Neural cell (in vitro differentiated cells): ENCODE results near the gene SLC18A2. TPM values are rescaled to one million over a fixed set of nuclear protein-coding genes. Genes with fewer than 3 reads are reported as not detected.

Experiments used
- H2AFZ ChIP-seq: fragments of 200-600, 300-800 bp; sonication (generic), shearing (Covaris generic); 2 replicates; pipeline ENCODE4 v1.6.0; 2014; ENCODE audit warnings: low read depth, mild to moderate bottlenecking, antibody characterized with exemption, low read length, moderate library complexity
- H3F3A ChIP-seq: fragments of 200-600 bp; shearing (Covaris generic); 2 replicates; pipeline ENCODE4 v1.6.1; 2016; ENCODE audit warnings: mild to moderate bottlenecking, moderate library complexity, mixed read lengths, antibody characterized with exemption, low read length; ENCODE audit not compliant: insufficient read depth, poor library complexity, severe bottlenecking
- H3K27ac ChIP-seq: fragments of 200-600, 300-800 bp; sonication (generic), shearing (Covaris generic); 2 replicates; pipeline ENCODE4 v1.5.1; 2014; ENCODE audit warnings: mild to moderate bottlenecking, low read length, moderate library complexity
- H3K27me3 ChIP-seq: fragments of 300-800, 200-600 bp; sonication (generic), shearing (Covaris generic); 2 replicates; pipeline ENCODE4 v1.6.0; 2014; ENCODE audit warnings: mild to moderate bottlenecking, low read depth, low read length, moderate library complexity; ENCODE audit not compliant: insufficient read depth
- H3K36me3 ChIP-seq: fragments of 300-800, 200-600 bp; sonication (generic), shearing (Covaris generic); 2 replicates; pipeline ENCODE4 v1.5.1; 2014; ENCODE audit warnings: mild to moderate bottlenecking, antibody characterized with exemption, low read length, moderate library complexity; ENCODE audit not compliant: insufficient read depth
- H3K4me2 ChIP-seq: fragments of 300-800, 200-600 bp; sonication (generic), shearing (Covaris generic); 2 replicates; pipeline ENCODE4 v1.6.0; 2014; ENCODE audit warnings: mild to moderate bottlenecking, low read length
- H3K4me3 ChIP-seq: fragments of 300-800, 200-600 bp; sonication (generic), shearing (Covaris generic); 2 replicates; pipeline ENCODE4 v1.5.1; 2014; ENCODE audit warnings: mild to moderate bottlenecking, low read length, moderate library complexity
- H3K79me2 ChIP-seq: fragments of 200-600 bp; shearing (Covaris generic); replicated peaks from 2 replicates; pipeline ENCODE4 v1.6.0; 2014; ENCODE audit warnings: mild to moderate bottlenecking, low read length, moderate library complexity; ENCODE audit not compliant: insufficient read depth
- H3K9ac ChIP-seq: fragments of 300-800, 200-600 bp; sonication (generic), shearing (Covaris generic); 2 replicates; pipeline ENCODE4 v1.6.1; 2016; ENCODE audit warnings: mild to moderate bottlenecking, low read length, mixed read lengths
- H3K9me2 ChIP-seq: fragments of 200-600 bp; shearing (Covaris generic); 2 replicates; pipeline ENCODE4 v1.6.1; 2016; ENCODE audit warnings: mild to moderate bottlenecking, low read length, mixed read lengths; ENCODE audit not compliant: insufficient read depth
- H3K9me3 ChIP-seq: fragments of 200-600, 300-800 bp; sonication (generic), shearing (Covaris generic); 2 replicates; pipeline ENCODE4 v1.6.1; 2016; ENCODE audit warnings: mild to moderate bottlenecking, mixed run types, low read length, moderate library complexity, mixed read lengths
- H4K20me1 ChIP-seq: fragments of 200-600 bp; shearing (Covaris generic); 2 replicates; pipeline ENCODE4 v1.6.1; 2016; ENCODE audit warnings: mild to moderate bottlenecking, mixed run types; ENCODE audit not compliant: insufficient read depth
- CTCF ChIP-seq: fragments of 450-650 bp; IDR thresholded peaks from 2 replicates; pipeline ENCODE4 v1.5.1; 2014; ENCODE audit warnings: antibody characterized with exemption, mild to moderate bottlenecking, moderate library complexity; ENCODE audit not compliant: poor library complexity, severe bottlenecking
- EP300 ChIP-seq: fragments of 450-650 bp; conservative IDR thresholded peaks from 2 replicates; pipeline ENCODE4 v1.6.1; 2014; ENCODE audit warnings: antibody characterized with exemption, mild to moderate bottlenecking, moderate library complexity; ENCODE audit not compliant: poor library complexity, severe bottlenecking
- EZH2 ChIP-seq: fragments of 200-600, 300-800 bp; shearing (Covaris generic), sonication (generic); IDR thresholded peaks from 2 replicates; pipeline ENCODE4 v1.6.1; 2014; ENCODE audit warnings: antibody characterized with exemption, low read length, borderline replicate concordance, mild to moderate bottlenecking; ENCODE audit not compliant: insufficient read depth, poor library complexity, severe bottlenecking
- MXI1 ChIP-seq: fragments of 450-650 bp; conservative IDR thresholded peaks from 2 replicates; pipeline ENCODE4 v1.6.1; 2014; ENCODE audit warnings: antibody characterized with exemption, mild to moderate bottlenecking; ENCODE audit not compliant: poor library complexity, severe bottlenecking
- POLR2AphosphoS5 ChIP-seq: IDR thresholded peaks from 2 replicates; pipeline ENCODE4 v1.6.1; 2012
- RAD21 ChIP-seq: fragments of 450-650 bp; conservative IDR thresholded peaks from 2 replicates; pipeline ENCODE4 v1.6.1; 2014; ENCODE audit warnings: antibody characterized with exemption, mild to moderate bottlenecking, moderate library complexity
- REST ChIP-seq: IDR thresholded peaks from 2 replicates; pipeline ENCODE4 v1.6.1; 2012; ENCODE audit warnings: borderline replicate concordance
- SMC3 ChIP-seq: fragments of 450-650 bp; conservative IDR thresholded peaks from 2 replicates; pipeline ENCODE4 v1.6.1; 2014; ENCODE audit warnings: antibody characterized with exemption, mild to moderate bottlenecking, moderate library complexity; ENCODE audit not compliant: poor library complexity
- TAF1 ChIP-seq: IDR thresholded peaks from 2 replicates; pipeline ENCODE4 v1.6.1; 2012; ENCODE audit warnings: low read depth
- polyA plus RNA-seq: library from polyadenylated mRNA; depleted of rRNA; stranded (reverse); fragments of >200 nt; gene quantifications from 2 replicates; pipeline ENCODE4 v1.2.3, GENCODE V29; 2014

The SLC18A2 gene
- polyA plus RNA-seq, 1 donor from 2014 or later, result 0.05 TPM

GRCh38 chr10:117246997-117247671 is 6.2 kb downstream of the SLC18A2 start:
- Histone ChIP-seq H3K27me3 (peaks cover 10% of the 10 kb centered on the region), H3F3A (no peaks in the 10 kb centered on the region), H3K9me2 (no peaks in the 10 kb centered on the region), H3K36me3 (no peaks in the 10 kb centered on the region), H3K4me3 (no peak overlapping the region), H3K79me2 (no peaks in the 10 kb centered on the region), H2AFZ (no peak overlapping the region), H3K4me2 (no peak overlapping the region), H4K20me1 (no peaks in the 10 kb centered on the region), H3K9me3 (no peaks in the 10 kb centered on the region), H3K27ac (no peak overlapping the region), H3K9ac (no peak overlapping the region)
- TF ChIP-seq MXI1 (no peak), RAD21 (no peak), CTCF (no peak), POLR2AphosphoS5 (no peak), TAF1 (no peak), SMC3 (no peak)

- Histone ChIP-seq H3K4me3 (no peak overlapping the region), H2AFZ (no peak overlapping the region), H3K79me2 (no peaks in the 10 kb centered on the region), H3F3A (no peaks in the 10 kb centered on the region), H3K27ac (no peak overlapping the region), H3K9ac (no peak overlapping the region), H3K36me3 (no peaks in the 10 kb centered on the region), H3K27me3 (no peaks in the 10 kb centered on the region), H4K20me1 (no peaks in the 10 kb centered on the region), H3K9me2 (no peaks in the 10 kb centered on the region), H3K4me2 (no peak overlapping the region), H3K9me3 (no peaks in the 10 kb centered on the region)
- TF ChIP-seq EZH2, result no peak
These were observed 8.0 kb downstream of the SLC18A2 start for GRCh38 chr10:117248750-117249465.

GRCh38 chr10:117249493-117250093 is 8.7 kb downstream of the SLC18A2 start:
- Histone ChIP-seq H3K4me2 (no peak overlapping the region), H3K79me2 (no peaks in the 10 kb centered on the region), H3K9me2 (no peaks in the 10 kb centered on the region), H3K36me3 (no peaks in the 10 kb centered on the region), H3K27ac (no peak overlapping the region), H3K27me3 (no peaks in the 10 kb centered on the region), H3F3A (no peaks in the 10 kb centered on the region), H3K9ac (no peak overlapping the region), H2AFZ (no peak overlapping the region), H4K20me1 (no peaks in the 10 kb centered on the region), H3K9me3 (no peaks in the 10 kb centered on the region), H3K4me3 (no peak overlapping the region)
- TF ChIP-seq EP300 (no peak), REST (no peak), TAF1 (no peak), SMC3 (no peak), CTCF (no peak), RAD21 (no peak), EZH2 (no peak), MXI1 (no peak), POLR2AphosphoS5 (no peak)
